ACC112 (cell line): Measurements from ENCODE around the gene XIST.
"Not testable (repeated sequence)": the region's sequence is repeated elsewhere in the genome, so short reads cannot be mapped to it uniquely, and the experiment has no call there.

Experiments
- H2AFZ ChIP-seq: fragments of 200-600 bp; sonication (generic); one replicate; pipeline ENCODE4 v1.6.0; 2017; ENCODE audit warnings: antibody characterized with exemption, low read length; ENCODE audit not compliant: unreplicated experiment
- H3K27ac ChIP-seq: fragments of 200-600 bp; sonication (generic); 2 replicates; pipeline ENCODE4 v1.5.1; 2014; ENCODE audit warnings: low read depth, mild to moderate bottlenecking, antibody characterized with exemption, low read length, moderate library complexity
- H3K27me3 ChIP-seq: fragments of 200-600 bp; sonication (generic); 2 replicates; pipeline ENCODE4 v1.6.1; 2014; ENCODE audit warnings: mild to moderate bottlenecking, antibody characterized with exemption, low read length, moderate library complexity, mixed read lengths; ENCODE audit not compliant: insufficient read depth
- H3K36me3 ChIP-seq: fragments of 200-600 bp; sonication (generic); 2 replicates; pipeline ENCODE4 v1.6.1; 2016; ENCODE audit warnings: mild to moderate bottlenecking, antibody characterized with exemption, low read length, moderate library complexity, mixed read lengths; ENCODE audit not compliant: insufficient read depth
- H3K4me1 ChIP-seq: fragments of 200-600 bp; sonication (generic); one replicate; pipeline ENCODE4 v1.6.1; 2016; ENCODE audit warnings: low read length, mixed read lengths; ENCODE audit not compliant: insufficient read depth, unreplicated experiment, control insufficient read depth
- H3K4me3 ChIP-seq: fragments of 200-600 bp; sonication (generic); 2 replicates; pipeline ENCODE4 v1.5.1; 2014; ENCODE audit warnings: mild to moderate bottlenecking, low read depth, low read length
- H3K79me2 ChIP-seq: fragments of 200-600 bp; sonication (generic); one replicate; pipeline ENCODE4 v1.6.0; 2016; ENCODE audit warnings: low read length; ENCODE audit not compliant: control insufficient read depth, unreplicated experiment, insufficient read depth

Gene XIST

GRCh38 chrX:73852467-73852866 is at the start of gene XIST:
TSS of gene XIST (minus strand) at chrX:73852714.
- no peaks in the 10 kb centered on the region for H3K36me3 ChIP-seq
- H3K4me1 ChIP-seq = no peaks in the 10 kb centered on the region
- H3K27ac ChIP-seq = no peak within 1 kb of the TSS
- peaks cover 2% of the 10 kb centered on the region; the same call in 1 of the 2 replicates for H3K27me3 ChIP-seq
- no peak within 1 kb of the TSS for H3K4me3 ChIP-seq
- H2AFZ ChIP-seq = no peak within 1 kb of the TSS
- H3K79me2 ChIP-seq = no peaks in the 10 kb centered on the region

- not testable (repeated sequence) for H3K27ac ChIP-seq, H3K36me3 ChIP-seq
Observed at GRCh38 chrX:73898315-73898714, 45.8 kb upstream of the XIST start.

DNA sequence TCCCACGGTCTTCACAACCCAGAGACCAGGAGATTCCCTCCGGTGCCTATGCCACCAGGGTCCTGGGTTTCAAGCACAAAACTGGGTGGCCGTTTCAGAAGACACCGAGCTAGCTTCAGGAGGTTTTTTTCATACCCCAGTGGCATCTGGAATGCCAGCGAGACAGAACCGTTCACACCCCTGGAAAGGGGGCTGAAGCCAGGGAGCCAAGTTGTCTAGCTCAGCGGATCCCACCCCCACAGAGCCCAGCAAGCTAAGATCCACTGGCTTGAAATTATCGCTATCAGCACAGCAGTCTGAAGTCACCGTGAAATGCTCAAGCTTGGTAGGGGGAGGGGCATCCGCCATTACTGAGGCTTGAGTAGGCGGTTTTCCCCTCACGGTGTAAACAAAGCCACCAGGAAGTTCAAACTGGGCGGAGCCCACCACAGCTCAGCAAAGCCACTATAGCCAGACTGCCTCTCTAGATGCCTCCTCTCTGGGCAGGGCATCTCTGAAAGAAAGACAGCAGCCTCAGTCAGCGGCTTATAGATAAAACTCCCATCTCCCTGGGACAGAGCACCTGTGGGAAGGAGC is 40.1 kb upstream of the XIST start:
- H3K79me2 ChIP-seq, H2AFZ ChIP-seq, H3K4me1 ChIP-seq, H3K4me3 ChIP-seq, H3K27ac ChIP-seq, H3K36me3 ChIP-seq, H3K27me3 ChIP-seq: not testable (repeated sequence)

More at GRCh38 chrX:73898315-73898714, 45.8 kb upstream of the XIST start:
- H3K4me1 ChIP-seq, H2AFZ ChIP-seq, H3K4me3 ChIP-seq, H3K27me3 ChIP-seq, H3K79me2 ChIP-seq: not testable (repeated sequence)

GRCh38 chrX:73882260-73882659 is 29.7 kb upstream of the XIST start:
- H3K27ac ChIP-seq, H3K4me3 ChIP-seq, H2AFZ ChIP-seq, H3K79me2 ChIP-seq, H3K27me3 ChIP-seq, H3K4me1 ChIP-seq, H3K36me3 ChIP-seq: not testable (repeated sequence)

GRCh38 chrX:73877687-73878086 is 25.2 kb upstream of the XIST start:
- Histone ChIP-seq H3K4me1 (no peaks in the 10 kb centered on the region), H3K4me3 (no peak overlapping the region), H3K79me2 (no peaks in the 10 kb centered on the region), H3K27me3 (no peaks in the 10 kb centered on the region), H3K27ac (no peak overlapping the region), H2AFZ (no peak overlapping the region), H3K36me3 (no peaks in the 10 kb centered on the region)

DNA sequence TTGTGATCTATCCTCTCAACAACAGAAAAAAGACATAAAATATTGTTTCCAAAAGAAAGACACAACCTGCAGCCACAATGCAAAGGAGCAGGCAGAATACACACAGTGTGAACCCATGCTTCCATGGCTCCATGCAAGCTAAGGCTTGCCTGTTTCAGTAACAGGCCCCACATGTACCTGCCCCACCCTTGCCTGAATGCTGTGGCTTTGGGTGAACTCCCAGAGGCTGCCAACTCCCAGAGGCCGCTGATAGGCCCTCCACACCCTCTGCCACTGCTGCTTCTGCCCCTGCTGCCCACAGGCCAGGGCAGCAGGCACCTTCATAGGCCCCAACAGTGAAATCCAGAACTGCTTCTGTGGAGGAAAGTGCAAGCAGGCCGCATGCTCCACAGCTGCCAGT is 24.4 kb upstream of the XIST start:
- Histone ChIP-seq H3K27me3 (no peaks in the 10 kb centered on the region), H3K4me3 (no peak overlapping the region), H3K36me3 (no peaks in the 10 kb centered on the region), H3K4me1 (no peaks in the 10 kb centered on the region), H2AFZ (no peak overlapping the region), H3K27ac (no peak overlapping the region), H3K79me2 (no peaks in the 10 kb centered on the region)

DNA sequence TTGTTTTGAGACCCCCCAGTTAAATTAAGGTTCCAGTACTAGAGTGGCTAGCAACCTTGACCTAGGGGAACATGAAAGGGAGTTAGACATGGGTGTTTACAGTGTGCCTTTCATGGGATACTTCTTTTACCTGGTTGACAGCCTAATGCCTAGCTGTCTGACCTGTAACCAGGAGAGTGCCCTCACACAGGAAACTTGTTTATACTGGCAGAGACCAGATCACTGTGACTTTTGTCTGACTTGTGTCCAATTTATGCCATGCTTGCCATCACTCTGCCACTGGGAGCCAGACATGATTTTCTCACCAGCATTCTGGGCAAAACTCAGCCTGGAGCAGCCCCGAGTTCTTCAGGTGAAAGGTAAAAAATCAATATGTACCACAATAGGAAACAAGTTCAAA is 16.4 kb upstream of the XIST start:
- Histone ChIP-seq H3K27ac (no peak overlapping the region), H3K79me2 (no peaks in the 10 kb centered on the region), H3K4me1 (no peaks in the 10 kb centered on the region), H3K4me3 (no peak overlapping the region), H2AFZ (no peak overlapping the region), H3K36me3 (no peaks in the 10 kb centered on the region), H3K27me3 (no peaks in the 10 kb centered on the region)

DNA sequence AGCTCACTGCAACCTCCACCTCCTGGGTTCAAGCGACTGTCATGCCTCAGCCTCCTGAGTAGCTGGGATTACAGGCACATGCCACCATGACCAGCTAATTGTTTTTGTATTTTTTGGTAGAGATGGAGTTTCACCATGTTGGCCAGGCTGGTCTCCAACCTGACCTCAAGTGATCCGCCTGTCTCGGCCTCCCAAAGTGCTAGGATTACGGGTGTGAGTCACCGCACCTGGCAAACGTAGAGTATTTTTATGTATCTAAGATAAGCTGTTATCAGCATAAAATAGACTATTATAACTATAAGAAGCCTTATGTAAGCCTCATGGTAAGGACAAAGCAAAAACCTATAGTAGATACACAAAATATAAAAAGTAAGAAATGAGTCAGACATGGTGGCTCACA is 14.6 kb upstream of the XIST start:
- no peaks in the 10 kb centered on the region for H3K36me3 ChIP-seq
- no peaks in the 10 kb centered on the region for H3K4me1 ChIP-seq
- no peaks in the 10 kb centered on the region for H3K79me2 ChIP-seq
- no peak overlapping the region for H3K27ac ChIP-seq
- no peak overlapping the region for H2AFZ ChIP-seq
- H3K4me3 ChIP-seq = no peak overlapping the region
- H3K27me3 ChIP-seq = no peaks in the 10 kb centered on the region

DNA sequence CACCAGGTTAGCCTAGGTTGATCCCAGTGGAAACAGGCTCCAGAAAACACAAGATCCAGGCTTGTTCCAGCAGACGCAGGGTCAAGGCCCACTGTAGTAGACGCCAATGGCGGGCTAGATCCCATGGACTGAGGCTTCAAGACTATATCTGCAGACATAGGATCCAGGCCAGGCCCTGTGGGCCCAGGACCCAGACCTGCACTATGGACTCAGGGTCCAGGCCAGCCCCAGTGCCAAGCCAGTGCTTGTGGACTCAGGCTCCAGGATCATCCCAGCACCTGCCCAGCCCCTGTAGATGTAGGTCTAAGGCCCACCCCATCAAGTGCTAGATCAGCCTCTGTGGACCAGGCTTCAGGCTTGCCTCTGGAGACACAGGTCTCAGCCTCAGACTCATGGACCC is 11.3 kb upstream of the XIST start:
- no peaks in the 10 kb centered on the region for H3K36me3 ChIP-seq
- H3K27me3 ChIP-seq = no peaks in the 10 kb centered on the region
- no peaks in the 10 kb centered on the region for H3K4me1 ChIP-seq
- no peaks in the 10 kb centered on the region for H3K79me2 ChIP-seq
- H3K27ac ChIP-seq = no peak overlapping the region
- H2AFZ ChIP-seq = no peak overlapping the region
- no peak overlapping the region for H3K4me3 ChIP-seq

DNA sequence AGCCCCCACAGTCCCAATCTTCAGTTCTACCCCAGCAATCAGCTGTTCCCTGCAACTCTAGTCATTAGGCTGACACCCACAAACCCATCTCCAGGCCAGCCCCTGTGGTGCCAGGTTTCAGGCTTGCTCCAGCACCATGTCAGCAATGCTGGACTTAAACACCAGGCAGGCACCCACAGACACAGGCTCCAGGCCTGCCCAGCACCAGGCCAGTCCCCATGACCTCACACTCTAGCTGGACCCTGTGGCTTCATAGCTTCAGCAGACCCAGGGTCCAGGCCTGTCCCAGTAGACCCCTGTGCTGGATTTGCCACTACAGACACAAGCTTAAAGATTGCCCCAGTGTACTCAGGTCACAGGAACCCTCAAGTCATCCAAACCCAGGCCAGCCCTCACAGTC is 10.8 kb upstream of the XIST start:
- no peak overlapping the region for H3K27ac ChIP-seq
- no peak overlapping the region for H3K4me3 ChIP-seq
- H3K4me1 ChIP-seq = no peaks in the 10 kb centered on the region
- no peaks in the 10 kb centered on the region for H3K27me3 ChIP-seq
- H3K36me3 ChIP-seq = no peaks in the 10 kb centered on the region
- no peaks in the 10 kb centered on the region for H3K79me2 ChIP-seq
- H2AFZ ChIP-seq = no peak overlapping the region

DNA sequence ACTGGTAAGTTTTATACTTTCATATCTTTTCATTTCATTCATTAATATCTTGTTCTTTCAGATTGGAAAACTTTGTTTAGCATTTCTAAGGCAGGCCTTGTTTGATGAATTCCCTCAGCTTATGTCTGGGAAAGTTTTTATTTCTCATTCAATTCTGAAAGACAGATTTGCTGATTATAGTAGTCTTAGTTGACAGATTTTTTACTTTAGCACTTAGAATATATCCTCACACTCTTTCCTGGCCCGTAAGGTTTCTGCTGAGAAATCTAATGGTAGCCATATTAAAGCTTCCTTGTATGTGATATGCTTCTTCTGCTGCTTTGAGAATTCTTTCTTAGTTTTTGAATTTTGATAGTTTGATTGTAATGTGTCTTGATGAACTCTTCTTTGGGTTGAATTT is 7.1 kb upstream of the XIST start:
- no peaks in the 10 kb centered on the region for H3K79me2 ChIP-seq

More for the DNA sequence above, 7.1 kb upstream of the XIST start:
- Histone ChIP-seq H3K27me3 (no peaks in the 10 kb centered on the region), H3K4me1 (no peaks in the 10 kb centered on the region), H3K27ac (no peak overlapping the region), H2AFZ (no peak overlapping the region), H3K36me3 (no peaks in the 10 kb centered on the region), H3K4me3 (no peak overlapping the region)
